Cerebellar nuclear complex (tissue), 1 donor: ENCODE results near the gene DACT3.

Source experiments
- DNase-seq, 2 experiments: peaks; one replicate each; lab custom pipeline; 2025; lab: John Stamatoyannopoulos, UW

Gene DACT3, protein sequence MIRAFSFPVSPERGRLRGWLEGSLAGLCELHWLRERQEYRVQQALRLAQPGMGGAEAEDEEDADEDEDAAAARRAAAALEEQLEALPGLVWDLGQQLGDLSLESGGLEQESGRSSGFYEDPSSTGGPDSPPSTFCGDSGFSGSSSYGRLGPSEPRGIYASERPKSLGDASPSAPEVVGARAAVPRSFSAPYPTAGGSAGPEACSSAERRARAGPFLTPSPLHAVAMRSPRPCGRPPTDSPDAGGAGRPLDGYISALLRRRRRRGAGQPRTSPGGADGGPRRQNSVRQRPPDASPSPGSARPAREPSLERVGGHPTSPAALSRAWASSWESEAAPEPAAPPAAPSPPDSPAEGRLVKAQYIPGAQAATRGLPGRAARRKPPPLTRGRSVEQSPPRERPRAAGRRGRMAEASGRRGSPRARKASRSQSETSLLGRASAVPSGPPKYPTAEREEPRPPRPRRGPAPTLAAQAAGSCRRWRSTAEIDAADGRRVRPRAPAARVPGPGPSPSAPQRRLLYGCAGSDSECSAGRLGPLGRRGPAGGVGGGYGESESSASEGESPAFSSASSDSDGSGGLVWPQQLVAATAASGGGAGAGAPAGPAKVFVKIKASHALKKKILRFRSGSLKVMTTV

DNA sequence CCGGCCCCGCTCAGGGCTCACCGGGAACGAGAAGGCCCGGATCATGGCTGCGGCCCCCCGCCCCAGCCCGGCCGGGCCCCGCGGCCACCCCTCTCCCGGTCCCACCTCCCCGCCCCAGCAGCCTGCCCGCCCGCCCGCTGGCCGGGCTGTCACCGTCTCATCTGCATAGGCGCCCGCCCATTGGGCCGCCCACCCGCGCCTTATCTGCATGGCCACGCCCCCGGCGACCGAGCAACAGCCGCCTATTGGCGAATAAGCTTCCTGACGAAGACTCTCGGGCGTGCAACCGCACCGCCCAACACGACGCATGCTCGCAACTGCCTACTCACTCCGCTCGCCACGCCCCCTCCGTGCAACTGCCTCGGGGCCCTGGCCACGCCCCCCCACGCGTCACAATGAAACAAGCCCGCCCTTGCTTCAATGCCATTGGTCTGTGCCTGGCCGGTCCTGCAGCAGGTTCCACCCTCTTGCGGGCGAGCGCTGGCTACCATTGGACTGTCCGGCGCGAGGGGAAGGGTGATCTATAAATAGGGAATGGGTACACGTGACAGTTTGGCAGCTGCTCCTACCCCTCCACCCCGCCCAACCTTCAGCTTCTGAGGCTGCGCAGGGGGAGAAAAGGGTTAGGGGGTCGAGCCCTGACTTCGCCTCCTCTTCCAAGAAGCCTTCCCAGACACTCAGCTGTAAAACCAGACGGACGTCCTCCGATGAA, at the start of gene DACT3:
TSS of gene DACT3 (minus strand) at position 163 of the 712 bp plus-strand sequence. CDS start at position 45, 118 bp downstream.
- DNase-seq, result peak; percentile 100

DNA sequence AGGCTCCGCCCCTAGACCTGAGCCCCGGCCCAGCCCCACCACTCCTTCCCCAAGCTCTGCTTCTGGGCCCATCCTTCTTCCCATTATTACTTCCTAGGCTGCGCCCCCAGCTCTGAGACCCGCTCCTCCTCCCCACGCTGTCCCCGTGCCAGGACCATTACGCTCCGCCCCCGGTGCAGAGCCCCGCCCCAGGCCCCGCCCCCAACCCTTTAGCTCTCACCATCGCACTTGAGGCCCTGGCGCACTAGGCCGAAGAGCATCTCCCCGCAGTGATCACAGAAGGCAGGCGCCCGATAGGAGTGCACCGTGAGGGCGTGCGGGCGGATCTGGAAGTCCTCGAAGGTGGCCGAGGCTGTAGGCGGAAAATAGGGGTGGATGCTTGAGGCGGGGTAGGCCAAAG, 49.7 kb upstream of the DACT3 start:
- DNase-seq, result no peak

DNA sequence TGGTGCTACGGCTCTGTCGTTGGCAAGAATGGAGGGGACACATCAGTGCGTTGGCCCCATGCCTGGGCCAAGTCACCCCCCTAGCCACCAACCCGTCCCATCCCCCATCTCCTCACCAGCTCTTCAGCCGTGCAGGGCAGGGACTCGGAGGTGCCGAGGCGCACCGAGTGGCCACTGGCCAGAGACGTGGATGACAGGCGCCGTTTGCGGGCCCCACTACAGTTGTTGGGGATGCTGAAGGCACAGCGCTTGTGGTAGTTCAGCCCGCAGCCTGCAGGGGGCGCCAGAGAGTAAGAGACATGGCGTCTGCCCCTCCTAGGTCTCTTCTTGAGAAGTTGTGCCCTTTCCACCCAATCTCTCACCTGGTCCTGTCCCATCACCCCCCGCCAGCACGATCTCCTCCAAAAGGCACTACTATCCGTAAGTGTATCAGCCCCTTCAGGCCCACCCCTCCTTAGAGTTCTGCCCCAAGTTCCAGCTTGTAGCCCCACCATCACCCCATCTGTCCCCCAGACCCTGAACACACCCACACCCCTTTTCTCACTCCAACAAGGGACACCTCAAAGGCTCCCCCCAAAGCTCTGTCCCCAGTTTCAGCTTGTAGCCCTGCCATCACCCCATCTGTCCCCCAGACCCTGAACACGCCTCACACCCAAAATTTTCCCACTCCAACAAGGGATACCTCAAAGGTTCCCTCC, 43.5 kb upstream of the DACT3 start:
- DNase-seq, result no peak

DNA sequence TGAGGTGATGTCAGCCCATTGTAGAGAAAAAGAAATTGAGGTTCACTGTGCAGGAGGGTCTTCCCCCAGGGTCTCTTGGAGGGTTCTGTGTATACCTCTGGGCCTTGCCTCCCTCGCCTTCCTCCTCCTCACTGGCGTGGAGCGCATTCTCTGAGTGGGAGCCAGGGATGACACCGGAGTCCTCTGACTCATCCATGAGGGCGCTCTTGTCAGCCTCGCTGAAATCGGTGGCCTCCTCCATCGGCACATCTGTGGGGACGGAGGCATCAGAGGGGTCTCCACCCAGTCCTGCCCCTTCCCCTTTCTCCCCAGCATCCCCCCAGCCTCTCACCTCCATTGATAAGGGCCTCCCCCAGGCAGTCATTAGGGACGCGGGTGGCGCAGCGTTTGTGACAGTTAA, 39.7 kb upstream of the DACT3 start:
- no peak for DNase-seq

DNA sequence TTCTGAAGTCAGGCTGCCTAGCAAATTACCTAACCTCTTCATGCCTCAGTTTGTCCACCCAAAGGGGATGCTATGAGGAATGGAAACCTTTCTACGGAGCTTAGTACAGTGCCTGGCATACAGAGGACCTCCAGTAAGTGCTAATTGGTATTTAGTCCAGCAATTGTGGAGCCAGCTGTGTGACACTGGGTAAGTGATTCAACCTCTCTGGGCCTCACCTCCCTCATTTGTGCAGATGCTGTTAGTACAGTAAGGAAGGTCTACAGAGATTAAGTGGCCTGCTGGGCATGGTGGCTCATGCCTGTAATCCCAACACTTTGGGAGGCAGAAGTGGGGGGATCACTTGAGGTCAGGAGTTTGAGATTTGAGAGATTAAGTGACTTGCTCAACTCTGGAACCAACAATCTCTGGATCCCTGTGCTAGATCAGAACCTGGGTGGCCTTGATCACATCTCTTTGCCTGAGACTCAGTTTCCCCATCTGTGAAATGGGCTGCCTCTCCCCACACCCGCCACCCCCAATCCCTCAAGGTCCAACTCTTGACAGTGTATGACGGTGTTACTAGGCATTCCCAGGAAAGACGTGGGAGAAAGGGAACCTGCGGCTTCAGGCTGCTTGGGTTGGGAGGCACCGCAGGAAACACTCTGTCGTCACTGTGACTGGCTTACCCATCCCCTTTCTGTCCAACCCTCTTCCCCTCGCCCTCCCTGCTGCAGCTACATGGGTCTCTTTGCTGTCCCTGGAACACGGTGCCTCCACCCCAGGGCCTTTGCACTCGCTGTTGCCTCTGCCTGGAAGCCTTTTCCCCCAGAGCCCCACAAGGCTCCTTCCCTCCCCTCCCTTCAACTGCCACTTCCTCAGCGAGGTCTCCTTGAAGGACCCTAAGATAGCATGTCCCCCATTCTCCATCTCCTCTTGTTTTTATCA, 37.7 kb upstream of the DACT3 start:
- DNase-seq, result no peak

DNA sequence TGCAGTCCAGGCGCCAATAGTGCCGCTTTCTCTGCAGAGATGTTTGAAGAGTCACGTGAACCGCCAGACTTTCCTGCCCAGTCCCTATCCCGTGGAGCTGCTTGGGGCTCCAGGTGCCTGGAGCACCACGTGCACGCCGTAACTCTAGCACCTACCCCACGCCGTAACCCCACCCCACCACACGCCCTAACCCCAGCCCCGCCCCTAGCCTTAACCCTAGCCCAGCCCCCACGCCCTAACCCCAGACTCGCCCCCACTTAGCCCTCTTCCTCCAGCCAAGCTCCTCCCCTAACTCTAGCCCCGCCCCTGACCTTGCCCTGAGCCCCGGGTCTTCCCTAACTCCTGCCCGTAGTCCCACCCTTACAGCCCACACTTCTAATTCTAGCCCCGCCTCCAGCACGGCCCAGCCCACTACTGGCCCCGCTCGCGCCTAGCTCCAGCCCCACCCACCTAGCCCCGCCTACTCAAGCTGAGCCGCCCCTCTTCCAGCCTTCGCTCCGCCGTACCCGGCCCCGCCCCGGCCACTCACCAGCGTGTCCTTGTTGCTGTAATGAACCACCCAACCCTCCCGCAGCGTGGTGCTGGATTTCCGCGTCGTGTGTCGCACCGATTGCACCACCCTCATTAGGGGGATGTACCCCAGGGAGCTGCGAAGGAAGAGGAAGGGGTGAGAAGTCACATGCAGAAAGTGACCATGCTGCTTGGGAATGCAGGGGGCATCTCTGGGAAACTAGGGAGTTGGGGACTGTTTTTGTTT, 36.4 kb upstream of the DACT3 start:
- DNase-seq, result no peak

DNA sequence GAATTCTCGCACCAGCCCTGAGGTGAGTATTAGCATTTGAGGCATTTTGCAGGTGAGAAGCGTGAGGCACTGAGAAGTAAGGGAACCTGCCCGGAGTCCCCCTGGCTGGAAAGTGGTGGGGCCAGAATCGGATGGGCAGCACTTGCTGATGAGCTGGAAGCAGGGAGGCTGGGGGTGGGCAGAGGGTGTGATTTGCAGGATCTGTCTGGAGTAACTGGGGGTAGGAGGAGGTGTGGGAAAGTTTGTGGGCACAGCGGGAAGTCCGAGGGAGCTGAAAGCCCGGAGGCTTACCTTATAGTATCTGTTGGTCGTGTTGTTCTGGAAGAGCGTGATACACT, 35.9 kb upstream of the DACT3 start:
- no peak for DNase-seq

DNA sequence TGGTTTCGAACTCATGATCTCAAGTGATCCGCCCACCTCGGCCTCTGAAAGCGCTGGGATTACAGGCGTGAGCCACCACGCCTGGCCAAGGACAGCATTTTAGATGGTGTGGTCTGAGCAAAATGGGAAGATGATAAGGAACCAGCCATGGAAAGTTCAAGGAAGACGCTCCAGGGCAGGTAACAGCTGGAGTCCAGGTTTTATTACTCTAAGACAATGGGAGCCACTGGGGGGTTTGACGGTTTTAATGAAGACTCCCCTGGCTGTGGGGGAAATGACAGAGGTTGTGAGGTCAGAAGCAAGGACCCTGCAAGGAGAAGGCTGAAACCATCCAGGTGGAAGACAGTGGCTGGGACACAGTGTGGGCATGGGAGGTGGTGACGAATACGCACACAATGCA, 35.1 kb upstream of the DACT3 start:
- no peak for DNase-seq

DNA sequence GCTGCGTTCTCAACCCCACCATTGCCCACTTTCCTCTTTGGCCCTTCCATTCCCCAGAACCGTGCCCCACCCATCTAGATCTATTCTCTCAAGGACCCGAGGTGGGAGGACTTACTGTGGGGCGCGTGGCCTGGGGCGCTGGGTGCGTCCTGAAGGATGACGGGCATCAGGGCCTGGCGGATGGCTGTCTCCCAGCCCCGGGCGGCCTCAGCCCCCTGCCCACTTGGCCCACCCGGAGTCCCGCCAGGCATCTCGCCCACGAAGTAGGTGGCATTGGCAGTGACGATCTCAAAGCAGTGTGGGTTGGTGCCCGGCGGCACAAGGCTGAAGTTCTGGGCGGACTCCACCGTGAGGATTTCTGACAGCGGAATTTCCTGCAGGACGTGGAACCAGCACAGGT, 32.8 kb upstream of the DACT3 start:
- no peak for DNase-seq

DNA sequence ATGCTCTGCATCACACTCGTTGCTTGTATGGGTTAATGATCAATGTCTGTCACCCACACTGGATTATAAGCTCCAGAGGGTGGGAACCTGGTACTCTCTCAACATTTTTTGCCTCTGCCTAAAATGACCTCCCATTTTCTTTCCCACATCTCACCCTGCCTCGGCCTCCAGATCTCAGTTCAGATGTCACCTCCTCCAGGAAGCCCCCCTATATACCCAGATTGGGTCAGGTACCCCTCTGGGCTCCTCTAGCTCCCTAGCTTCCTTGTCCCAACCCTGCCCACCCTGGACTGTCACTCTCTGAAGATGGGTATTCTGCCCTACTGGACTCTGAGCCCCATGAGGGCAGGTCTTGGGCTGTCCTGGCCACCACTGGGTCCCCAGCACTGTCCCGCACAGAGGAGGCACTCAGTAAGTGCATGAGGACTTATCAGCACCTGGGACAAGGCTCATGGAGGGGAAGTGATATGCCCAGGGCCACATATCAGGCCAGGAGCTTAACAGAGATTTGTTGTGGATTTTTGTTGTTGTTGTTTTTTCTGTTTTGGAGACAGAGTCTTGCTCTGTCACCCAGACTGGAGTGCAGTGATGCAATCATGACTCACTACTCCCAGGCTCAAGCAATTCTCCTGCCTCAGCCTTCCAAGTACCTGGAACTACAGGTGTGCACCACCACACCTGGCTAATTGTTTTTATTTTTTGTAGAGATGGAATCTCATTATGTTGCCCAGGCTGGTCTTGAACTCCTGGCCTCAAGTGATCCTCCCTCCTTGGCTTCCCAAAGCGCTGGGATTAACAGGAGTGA, 32.1 kb upstream of the DACT3 start:
- no peak for DNase-seq

DNA sequence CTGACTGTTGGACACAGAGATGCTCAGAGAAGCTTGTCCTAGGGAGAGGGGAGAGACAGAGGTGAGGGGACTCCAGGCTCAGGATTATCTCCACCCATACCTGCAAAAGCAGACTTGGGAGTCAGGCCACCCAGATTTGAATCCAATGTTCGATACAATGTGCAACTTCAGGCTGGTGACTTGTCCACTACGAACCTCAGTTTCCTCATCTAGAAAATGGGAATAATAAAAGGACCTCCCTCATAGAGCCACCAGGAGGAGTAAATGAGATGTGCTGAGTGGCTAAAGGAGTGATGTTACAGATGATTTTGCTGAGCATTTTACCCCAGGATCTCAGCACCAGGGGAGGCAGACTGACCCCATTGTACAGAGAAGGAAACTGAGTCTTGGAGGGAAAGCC, 31.0 kb upstream of the DACT3 start:
- no peak for DNase-seq

DNA sequence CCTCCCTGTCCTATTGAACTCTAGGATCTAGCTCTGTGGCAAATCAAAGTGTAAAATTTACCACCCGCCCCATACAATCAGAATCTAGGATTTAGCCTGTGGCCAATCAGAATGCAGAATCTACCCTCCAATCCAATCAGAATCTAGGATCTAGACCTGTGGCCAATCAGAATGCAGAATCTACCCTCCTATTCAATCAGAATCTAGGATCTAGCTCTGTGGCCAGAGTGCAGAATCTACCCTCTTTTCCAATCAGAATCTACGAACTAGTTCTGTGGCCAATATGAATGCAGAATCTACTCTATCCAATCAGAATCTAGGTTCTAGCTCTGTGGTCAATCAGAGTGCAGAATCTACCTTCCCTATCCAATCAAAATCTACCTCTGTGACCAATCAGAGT, 30.1 kb upstream of the DACT3 start:
- DNase-seq, result no peak

DNA sequence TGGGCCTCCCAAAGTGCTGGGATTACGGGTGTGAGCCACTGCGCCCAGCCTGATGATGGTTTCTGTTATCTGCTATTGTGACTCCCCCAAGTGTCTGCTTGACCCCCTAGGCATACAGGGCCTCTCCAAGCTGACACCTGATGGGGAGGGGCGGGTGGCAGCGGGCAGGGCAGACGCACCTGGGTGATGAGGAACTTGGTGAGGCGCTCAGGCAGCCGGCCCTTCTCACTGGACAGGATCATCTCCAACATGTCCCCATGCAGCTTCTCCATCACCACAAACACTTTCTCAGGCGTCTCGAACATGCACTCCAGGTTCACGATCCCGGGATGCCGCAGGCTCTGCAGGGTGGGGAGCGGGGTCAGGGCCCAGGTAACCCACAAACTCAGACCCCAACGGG, 28.4 kb upstream of the DACT3 start:
- no peak for DNase-seq

DNA sequence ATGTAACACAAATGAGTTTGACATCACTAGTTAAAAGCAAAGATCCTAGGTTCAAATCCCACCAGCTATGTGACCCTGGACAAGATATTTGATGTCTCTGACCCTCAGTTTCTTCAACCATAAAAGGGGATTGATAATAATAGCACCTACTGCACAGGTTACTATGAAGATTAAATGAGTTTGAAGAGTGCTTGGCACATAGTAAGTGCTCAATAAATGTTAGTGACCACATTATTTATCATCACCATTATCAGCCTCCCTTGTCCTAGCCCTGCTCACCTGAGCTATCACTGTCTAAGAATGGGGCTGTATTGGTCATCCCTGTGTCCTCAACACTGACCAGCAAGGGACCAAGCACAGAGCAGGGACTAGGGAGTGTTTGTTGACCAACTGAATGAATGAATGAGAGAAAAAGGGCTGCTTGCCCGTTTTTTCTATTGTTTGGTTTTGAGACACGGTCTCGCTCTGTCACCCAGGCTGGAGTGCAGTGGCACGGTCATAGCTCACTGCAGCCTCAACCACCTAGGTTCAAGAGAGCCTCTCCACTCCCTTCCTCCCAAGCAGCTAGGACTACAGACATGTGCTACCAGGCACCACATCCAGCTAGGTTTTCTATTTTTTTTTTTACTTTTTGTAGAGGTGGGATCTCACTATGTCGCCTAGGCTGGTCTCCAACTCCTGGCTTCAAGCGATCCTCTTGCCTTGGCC, 26.6 kb upstream of the DACT3 start:
- DNase-seq, result no peak

DNA sequence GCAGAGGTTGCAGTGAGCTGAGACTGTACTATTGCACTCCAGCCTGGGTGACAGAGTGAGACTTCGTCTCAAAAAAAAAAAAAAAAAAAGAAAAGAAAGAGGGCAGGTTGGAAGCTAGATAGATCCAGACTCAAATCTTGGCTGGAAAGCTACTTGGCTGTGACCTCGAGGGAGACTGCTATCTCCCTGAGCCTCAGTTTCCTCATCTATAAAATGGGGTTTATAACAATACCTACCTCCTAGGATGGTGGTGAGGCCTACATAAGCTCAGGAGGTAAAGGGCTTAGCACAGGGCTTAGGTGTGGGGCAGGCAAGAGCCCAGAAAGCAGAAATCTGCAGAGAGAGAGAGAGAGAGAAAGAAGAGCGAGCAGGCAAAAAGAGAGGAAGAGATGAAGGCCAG, 24.2 kb upstream of the DACT3 start:
- DNase-seq, result no peak

DNA sequence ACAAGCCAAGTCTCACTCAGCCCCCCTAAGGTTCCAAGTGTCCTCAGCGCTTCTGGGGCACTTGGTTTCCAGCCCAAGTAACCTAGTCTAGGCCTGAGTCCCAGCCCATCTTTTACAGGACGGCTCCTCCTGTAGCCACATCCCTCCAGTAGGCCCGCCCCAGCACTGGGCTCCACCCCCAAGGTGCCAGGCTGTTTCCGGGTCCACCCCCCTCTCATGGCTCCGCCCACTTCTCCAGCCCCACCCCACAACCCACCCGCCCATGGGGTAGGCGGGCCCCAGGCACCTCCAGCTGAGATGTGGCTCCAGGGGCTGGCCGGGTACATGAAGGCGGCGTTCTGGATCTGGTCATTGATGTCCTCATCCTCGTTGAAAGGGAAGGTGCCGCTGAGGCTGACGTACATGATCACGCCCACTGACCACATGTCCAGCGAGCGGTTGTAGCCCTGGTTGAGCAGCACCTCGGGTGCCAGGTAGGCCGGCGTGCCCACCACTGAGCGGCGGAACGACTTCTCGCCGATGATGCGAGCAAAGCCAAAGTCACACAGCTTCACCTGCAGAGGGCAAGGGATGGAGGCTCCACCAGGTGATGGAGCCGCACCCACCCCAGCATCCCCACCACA, 17.2 kb upstream of the DACT3 start:
- DNase-seq, result no peak

DNA sequence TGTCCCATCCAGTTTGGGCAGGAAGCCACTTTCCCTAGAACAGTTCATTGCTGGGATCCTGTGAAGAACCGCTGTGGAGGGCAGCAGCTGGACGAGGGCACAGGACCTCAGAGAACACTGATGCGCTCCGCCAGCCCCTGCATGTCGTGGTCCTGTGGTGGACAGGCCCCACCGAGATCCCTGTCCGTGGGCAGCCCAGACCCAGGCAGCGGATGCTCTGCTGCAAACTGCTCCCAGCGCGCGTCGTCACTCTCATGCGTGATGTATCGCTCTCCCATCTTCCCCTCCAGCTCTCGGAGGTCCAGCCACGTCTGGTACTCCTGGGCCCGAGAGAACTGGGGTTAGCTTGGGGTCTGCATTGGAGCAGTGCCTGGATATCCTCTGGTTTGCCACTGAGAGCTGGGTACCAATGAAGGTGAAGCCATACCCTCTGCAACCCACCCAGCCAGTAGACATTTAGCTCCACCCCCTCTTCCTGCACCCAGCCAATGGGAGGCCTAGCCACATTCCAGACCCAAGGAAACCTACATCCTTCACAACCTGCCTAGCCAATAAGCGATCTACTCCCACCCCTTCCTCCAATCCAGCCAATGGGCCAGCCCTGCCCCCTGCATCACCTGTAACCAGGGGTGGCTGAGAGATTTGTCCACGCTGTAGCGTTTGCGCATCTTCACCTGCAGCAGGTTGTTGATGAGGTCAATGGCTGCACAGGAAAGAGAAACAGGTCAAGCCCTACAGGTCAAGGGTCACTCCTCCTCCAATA, 13.6 kb upstream of the DACT3 start:
- DNase-seq, result no peak

DNA sequence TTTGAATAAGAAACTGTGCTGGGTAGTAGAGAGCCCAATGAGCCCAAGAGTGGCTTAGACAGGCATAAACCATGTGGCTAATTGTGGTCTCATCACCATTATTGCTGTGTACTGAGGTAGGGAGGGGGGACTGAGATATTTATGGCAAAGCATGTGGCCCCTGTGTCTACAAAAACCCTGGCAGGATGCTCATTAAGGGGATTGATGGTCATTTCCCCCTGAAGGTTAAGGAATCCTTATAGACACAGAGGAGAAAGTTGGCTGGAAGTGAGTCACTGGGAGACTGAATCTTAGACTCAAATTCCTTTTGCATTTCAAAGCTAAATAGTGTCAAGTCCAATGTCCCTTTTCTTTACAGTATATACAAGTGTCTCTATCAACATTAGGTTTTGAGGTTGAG, 9.8 kb upstream of the DACT3 start:
- no peak for DNase-seq
